HCT116 (cell line): ENCODE results near the gene CTBP1. TPM values are rescaled to one million over a fixed set of nuclear protein-coding genes. Genes with fewer than 3 reads are reported as not detected.

Experiments used
- ATAC-seq: fragments of 200-7000 bp; cut with Tn5 transposase; 2 replicates; pipeline ENCODE4 v1.9.1; 2020; ENCODE audit warnings: mild to moderate bottlenecking, moderate library complexity
- BruUV-seq: library from RNA; stranded (reverse); fragments of 400-500 nt; replicated peaks from 2 replicates; lab custom pipeline; 2021; lab: Mats Ljungman, UMichigan
- CTCF ChIA-PET: fragments of 300-600 bp; sonication (Branson Sonifier 250); formaldehyde crosslinking; loops from one replicate; lab custom pipeline; 2021; ENCODE audit warnings: antibody characterized with exemption; lab: Charles Lee
- POLR2A ChIA-PET: fragments of 300-600, 350-600 bp; sonication (Branson Sonifier 250); formaldehyde crosslinking; loops from one replicate; lab custom pipeline; 2021; ENCODE audit warnings: antibody characterized with exemption; lab: Charles Lee
- RAD21 ChIA-PET, 2 experiments: fragments of 300-600 bp; sonication (Branson Sonifier 250); formaldehyde crosslinking; loops; one replicate each; lab custom pipeline; 2023; ENCODE audit warnings: low total read pairs in 2 of 2; ENCODE audit not compliant: uncharacterized antibody in 2 of 2, unreplicated experiment in 2 of 2, low non-redundant PET in 1 of 2; lab: Charles Lee
- DNase-seq: peaks from one replicate; pipeline ENCODE4 v3.0.0-alpha.2; 2010; ENCODE audit warnings: low read depth, low spot score
- H2AFZ ChIP-seq: fragments of 200-600 bp; shearing (Covaris generic), sonication (generic); 2 replicates; pipeline ENCODE4 v1.6.1; 2017; ENCODE audit warnings: low read depth, mixed run types, mixed read lengths, antibody characterized with exemption, low read length; ENCODE audit not compliant: poor library complexity, severe bottlenecking
- H3K27ac ChIP-seq: 2 replicates; pipeline ENCODE4 v1.5.1; 2012; ENCODE audit warnings: low read depth, low read length
- H3K27me3 ChIP-seq: fragments of 200-600 bp; sonication (generic); 2 replicates; pipeline ENCODE4 v1.6.1; 2016; ENCODE audit warnings: mixed run types, low read length, mixed read lengths; ENCODE audit not compliant: insufficient read depth
- H3K36me3 ChIP-seq, 2 experiments: fragments of 200-500 bp in 1 of 2; fragments of 200-600 bp in 1 of 2; sonication (Bioruptor generic) in 1 of 2; sonication (generic) in 1 of 2; 2 replicates each; pipeline versions ENCODE4 v1.5.1 to v1.6.1; 2014 to 2016; ENCODE audit warnings: low read length in 2 of 2, inconsistent platforms in 1 of 2, mixed read lengths in 1 of 2, mixed run types in 1 of 2; ENCODE audit not compliant: insufficient read depth in 2 of 2, control insufficient read depth in 1 of 2
- H3K4me1 ChIP-seq, 2 experiments: fragments of 200-600 bp in 1 of 2; sonication (generic) in 1 of 2; 2 replicates each; pipeline versions ENCODE4 v1.5.1 to v1.6.1; 2012 to 2017; ENCODE audit warnings: low read length in 2 of 2, inconsistent platforms in 1 of 2, mild to moderate bottlenecking in 1 of 2, mixed read lengths in 1 of 2, mixed run types in 1 of 2, moderate library complexity in 1 of 2; ENCODE audit not compliant: insufficient read depth in 2 of 2, control insufficient read depth in 1 of 2
- H3K4me2 ChIP-seq: fragments of 200-600 bp; sonication (generic); 2 replicates; pipeline ENCODE4 v1.6.1; 2017; ENCODE audit warnings: mixed run types, low read length, mixed read lengths
- H3K4me3 ChIP-seq, 2 experiments: fragments of 200-600 bp in 1 of 2; sonication (generic) in 1 of 2; replicated peaks in 1 of 2; 2 replicates each; pipeline ENCODE4 v1.5.1; 2011 to 2016; ENCODE audit warnings: low read length in 2 of 2, control low read depth in 1 of 2, low read depth in 1 of 2, mild to moderate bottlenecking in 1 of 2, mixed read lengths in 1 of 2, mixed run types in 1 of 2
- H3K79me2 ChIP-seq: fragments of 200-600 bp; sonication (generic); 2 replicates; pipeline ENCODE4 v1.6.1; 2017; ENCODE audit warnings: mild to moderate bottlenecking, mixed run types, low read length, moderate library complexity, mixed read lengths; ENCODE audit not compliant: insufficient read depth
- H3K9ac ChIP-seq: fragments of 200-600 bp; sonication (generic); 2 replicates; pipeline ENCODE4 v1.6.1; 2016; ENCODE audit warnings: low read length, mixed read lengths
- H3K9me2 ChIP-seq: fragments of 200-600 bp; sonication (generic), shearing (Covaris generic); 2 replicates; pipeline ENCODE4 v1.6.1; 2017; ENCODE audit warnings: mixed run types, mild to moderate bottlenecking, moderate library complexity; ENCODE audit not compliant: insufficient read depth
- H3K9me3 ChIP-seq, 2 experiments: fragments of 200-500 bp in 1 of 2; fragments of 200-600 bp in 1 of 2; sonication (Bioruptor generic) in 1 of 2; sonication (generic) in 1 of 2; 2 replicates each; pipeline ENCODE4 v1.6.1; 2014 to 2017; ENCODE audit warnings: low read length in 2 of 2, mixed read lengths in 2 of 2, inconsistent platforms in 1 of 2, low read depth in 1 of 2, mild to moderate bottlenecking in 1 of 2, mixed run types in 1 of 2, moderate library complexity in 1 of 2; ENCODE audit not compliant: control insufficient read depth in 1 of 2, insufficient read depth in 1 of 2
- H4K20me1 ChIP-seq: fragments of 200-600 bp; sonication (generic), shearing (Covaris generic); 2 replicates; pipeline ENCODE4 v1.6.1; 2017; ENCODE audit warnings: mixed run types, mild to moderate bottlenecking, moderate library complexity; ENCODE audit not compliant: insufficient read depth
- ATF3 ChIP-seq: IDR thresholded peaks from 2 replicates; pipeline ENCODE4 v1.6.1; 2012
- CEBPB ChIP-seq: IDR thresholded peaks from 2 replicates; pipeline ENCODE4 v1.6.1; 2012; ENCODE audit warnings: low read depth
- ELF1 ChIP-seq: IDR thresholded peaks from 2 replicates; pipeline ENCODE4 v1.6.1; 2012; ENCODE audit warnings: low read depth, borderline replicate concordance
- EZH2 ChIP-seq: fragments of 200-600 bp; sonication (generic); IDR thresholded peaks from 2 replicates; pipeline ENCODE4 v1.6.1; 2017; ENCODE audit warnings: antibody characterized with exemption, mixed run types
- FOSL1 ChIP-seq: IDR thresholded peaks from 2 replicates; pipeline ENCODE4 v1.6.1; 2012; ENCODE audit warnings: low read depth
- POLR2A ChIP-seq: IDR thresholded peaks from 2 replicates; pipeline ENCODE4 v1.7.0; 2011; ENCODE audit warnings: borderline replicate concordance; ENCODE audit not compliant: insufficient read depth, insufficient read length; ENCODE audit errors: extremely low read depth
- POLR2AphosphoS5 ChIP-seq: IDR thresholded peaks from 2 replicates; pipeline ENCODE4 v1.6.1; 2011; ENCODE audit warnings: mild to moderate bottlenecking, low read depth, low read length, moderate library complexity
- RAD21 ChIP-seq: IDR thresholded peaks from 2 replicates; pipeline ENCODE4 v1.6.1; 2012; ENCODE audit warnings: low read depth, mild to moderate bottlenecking
- REST ChIP-seq: IDR thresholded peaks from 2 replicates; pipeline ENCODE4 v1.6.1; 2012; ENCODE audit warnings: low read depth
- SP1 ChIP-seq: IDR thresholded peaks from 2 replicates; pipeline ENCODE4 v1.6.1; 2012; ENCODE audit warnings: low read depth
- ZNF274 ChIP-seq: fragments of 200-500 bp; sonication (Bioruptor generic); IDR thresholded peaks from 2 replicates; pipeline ENCODE4 v1.6.1; 2014; ENCODE audit warnings: mild to moderate bottlenecking, low read depth, low read length, inconsistent platforms
- intact Hi-C: fragments of 100-400 bp; cut with micrococcal nuclease; formaldehyde crosslinking; loops from 2 replicates; pipeline ENCODE4 v1.10.0; 2022
- total RNA-seq: library from RNA; stranded (reverse); gene quantifications from one replicate; pipeline ENCODE4 v1.2.1, GENCODE V29; 2021; ENCODE audit not compliant: unreplicated experiment

Gene CTBP1
- total RNA-seq, 1 experiment from 2014 or later: 175 TPM

GRCh38 chr4:1264942-1265341 is 16.0 kb upstream of the CTBP1 start:
- DNase-seq (no peak), ATAC-seq (no peak)
- Histone ChIP-seq H4K20me1 (no peaks in the 10 kb centered on the region), H3K9ac (no peak overlapping the region), H3K4me3 (no peak overlapping the region), H3K36me3 (no peaks in the 10 kb centered on the region; a peak in 1 of 4 replicates), H3K9me3 (peaks cover 0 to 5% of the 10 kb centered on the region in 2 experiments; a peak in 1 of 4 replicates), H3K79me2 (no peaks in the 10 kb centered on the region), H3K27ac (no peak overlapping the region), H3K4me1 (no peaks in the 10 kb centered on the region), H3K4me2 (no peak overlapping the region), H3K27me3 (no peaks in the 10 kb centered on the region), H3K9me2 (no peaks in the 10 kb centered on the region), H2AFZ (no peak overlapping the region)
- no TSS peak for BruUV-seq
- ChIA-PET POLR2A (no interaction called here), RAD21 (no interaction called here), CTCF (no interaction called here)
- intact Hi-C loops: no loop called here
- TF ChIP-seq ATF3: no peak
- no peak for TF ChIP-seq POLR2A
- TF ChIP-seq POLR2AphosphoS5: no peak
- TF ChIP-seq FOSL1: no peak
- no peak for TF ChIP-seq SP1
- no peak for TF ChIP-seq ELF1
- no peak for TF ChIP-seq EZH2
- TF ChIP-seq CEBPB: no peak
- no peak for TF ChIP-seq RAD21
- TF ChIP-seq REST: no peak
- no peak for TF ChIP-seq ZNF274
